ENCODE data around the gene HMX1.

HMX1 gene

DNA sequence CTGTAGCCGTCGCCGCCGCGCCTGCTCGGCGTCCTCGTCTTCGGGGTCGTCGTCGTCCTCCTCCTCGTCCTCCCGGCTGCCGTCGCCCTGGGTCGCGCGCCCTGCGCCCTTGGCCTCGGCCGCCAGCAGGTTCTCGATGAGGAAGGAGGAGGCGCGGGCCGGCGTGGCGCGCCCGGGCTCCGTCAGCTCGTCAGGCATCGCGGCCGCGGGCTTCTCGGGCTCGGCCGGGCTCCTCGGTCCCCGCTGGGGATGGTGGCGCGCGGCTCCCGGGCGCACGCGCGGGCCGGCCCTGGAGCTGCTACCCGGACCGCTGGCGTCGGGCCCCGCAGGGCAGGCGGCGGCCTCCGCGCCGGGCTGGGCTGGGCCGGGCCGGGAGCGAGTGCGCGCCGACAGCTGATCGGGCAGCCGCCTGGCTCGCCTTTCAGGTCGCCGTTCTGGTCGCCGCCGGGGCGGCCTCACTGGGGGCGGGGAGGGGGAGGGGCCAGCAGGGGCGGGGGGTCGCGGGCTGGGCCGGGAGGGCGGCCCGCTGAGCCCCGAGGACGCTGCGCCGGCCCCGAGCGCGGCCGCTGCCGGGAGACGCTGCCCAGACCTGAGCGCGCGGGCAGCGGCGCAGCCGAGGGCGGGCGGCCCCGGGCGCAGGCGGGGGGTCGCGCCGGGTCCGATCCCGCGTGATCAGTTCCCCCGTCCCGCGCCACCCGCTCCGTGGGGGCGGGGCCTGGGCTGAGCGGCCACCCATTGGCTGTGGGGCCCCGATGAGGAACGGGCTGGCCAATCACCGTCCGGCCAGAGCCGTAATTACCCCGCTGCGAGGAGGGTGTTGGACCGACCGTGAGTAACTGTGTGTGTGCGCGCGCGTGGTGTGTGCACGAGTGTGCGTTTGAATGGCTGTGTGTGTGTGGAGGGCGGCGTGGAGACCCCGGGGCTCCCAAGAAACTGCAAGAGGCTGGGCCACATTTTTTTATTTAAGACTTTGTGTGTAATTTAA, at the start of gene HMX1:
Gene HMX1 (minus strand): TSS at position 423 of the 985 bp plus-strand sequence. CDS start 225 bp downstream, at position 198.
- peak in 46 of 56 donors; percentile 6 to 83 (median 42) for DNase-seq

GRCh38 chr4:8920969-8921368, 49.3 kb upstream of the HMX1 start:
- DNase-seq = no peak

DNA sequence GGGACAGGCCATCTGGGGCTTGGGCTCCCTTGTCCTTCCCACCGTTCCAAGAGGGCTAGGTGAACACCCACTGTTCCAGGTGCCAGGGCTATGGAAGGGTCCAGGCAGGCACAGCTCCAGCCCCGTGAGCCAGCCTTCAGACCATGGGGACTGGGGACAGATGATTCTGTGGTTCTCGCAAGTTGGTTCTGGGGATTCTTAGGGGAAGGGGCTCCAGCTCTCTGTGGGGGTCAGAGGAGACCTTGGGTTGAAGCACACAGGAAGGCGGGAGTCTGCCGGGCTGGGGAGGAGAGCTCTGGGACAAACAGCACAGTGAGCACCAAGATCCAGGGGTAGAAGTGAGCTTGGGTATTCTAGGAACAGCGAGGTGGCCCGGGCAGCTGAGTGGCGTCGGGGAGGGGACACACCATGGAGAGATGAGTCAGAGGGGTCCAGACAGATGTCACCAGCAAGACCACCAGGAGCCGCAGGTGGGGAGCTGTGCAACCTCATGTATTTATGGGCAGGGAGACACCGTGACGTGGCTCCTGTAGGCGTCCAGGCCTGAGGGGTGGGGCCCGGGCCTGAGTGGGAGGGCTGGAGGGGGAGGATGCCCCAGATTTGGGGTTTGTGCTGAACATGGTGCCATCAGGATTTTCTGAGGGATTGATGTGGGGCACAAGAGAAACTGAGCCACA, 48.8 kb upstream of the HMX1 start:
- DNase-seq = no peak

GRCh38 chr4:8919651-8920288, 48.1 kb upstream of the HMX1 start:
- no peak for DNase-seq

DNA sequence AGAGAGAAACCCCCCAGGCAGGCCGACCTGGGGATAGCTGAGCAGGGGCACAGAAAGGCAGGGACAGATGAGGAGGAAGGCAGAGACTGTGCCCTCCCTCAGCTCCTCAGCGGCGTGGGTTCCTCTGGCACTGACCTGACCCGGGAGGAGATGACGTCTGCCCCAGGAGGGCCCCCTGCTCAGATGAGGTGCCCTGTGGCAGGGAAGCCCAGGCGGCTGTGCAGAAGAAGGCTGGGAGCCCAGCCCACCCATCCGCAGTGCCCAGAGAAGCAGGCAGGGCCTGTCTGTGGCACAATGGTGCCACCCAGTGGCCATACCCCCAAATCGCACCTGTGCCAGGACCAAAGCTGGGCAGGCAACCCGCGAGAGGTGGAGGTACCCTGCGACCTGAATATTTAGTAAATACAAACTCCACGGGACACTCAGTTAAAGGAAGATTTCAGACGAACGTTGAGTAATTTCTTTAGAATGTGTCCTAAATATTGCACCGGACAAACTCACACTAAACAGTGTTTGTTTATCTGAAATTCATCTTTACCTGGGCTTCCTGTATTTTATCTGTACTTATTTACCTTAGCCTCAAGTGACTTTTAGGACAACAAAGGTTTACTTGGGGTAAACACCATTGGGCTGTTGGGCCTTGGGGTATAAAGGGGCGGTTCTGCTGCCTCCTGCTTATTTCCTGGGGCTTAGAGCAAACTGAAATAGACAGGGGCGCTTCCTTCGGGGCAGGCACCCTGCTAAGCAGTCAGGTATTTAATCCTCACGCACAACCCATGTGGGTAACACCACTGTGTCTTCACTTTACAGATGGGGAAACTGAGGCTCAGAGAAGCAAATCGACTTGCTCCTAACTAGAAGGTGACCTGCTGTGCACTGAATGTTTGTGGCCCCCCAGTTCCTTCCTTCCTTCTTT, 46.5 kb upstream of the HMX1 start:
- DNase-seq = peak in 41 of 56 donors; percentile 5 to 83 (median 38)

DNA sequence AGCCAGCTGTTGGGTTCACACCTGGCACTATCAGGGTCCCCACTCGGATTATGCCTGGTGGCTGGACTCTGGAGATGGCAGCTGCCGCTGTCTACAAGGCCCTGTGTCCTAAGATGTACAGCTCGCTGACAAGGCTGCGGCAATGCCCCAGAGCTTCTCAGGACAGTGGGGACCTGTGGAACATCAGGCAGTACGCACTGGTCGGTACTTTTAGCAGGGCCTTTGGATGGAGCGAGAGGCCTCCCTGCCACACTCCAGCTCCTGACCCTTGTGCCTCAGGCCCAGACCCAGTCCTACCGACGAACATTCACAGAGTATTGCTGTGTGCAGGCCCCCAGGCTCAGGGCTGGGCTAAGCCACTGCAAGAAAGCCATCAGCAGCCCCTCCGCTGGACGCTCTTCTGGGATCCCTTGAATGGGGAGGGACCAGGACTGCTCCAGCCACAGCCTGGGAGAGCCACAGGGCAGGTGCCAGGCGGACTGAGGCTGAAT, 45.7 kb upstream of the HMX1 start:
- DNase-seq = no peak

DNA sequence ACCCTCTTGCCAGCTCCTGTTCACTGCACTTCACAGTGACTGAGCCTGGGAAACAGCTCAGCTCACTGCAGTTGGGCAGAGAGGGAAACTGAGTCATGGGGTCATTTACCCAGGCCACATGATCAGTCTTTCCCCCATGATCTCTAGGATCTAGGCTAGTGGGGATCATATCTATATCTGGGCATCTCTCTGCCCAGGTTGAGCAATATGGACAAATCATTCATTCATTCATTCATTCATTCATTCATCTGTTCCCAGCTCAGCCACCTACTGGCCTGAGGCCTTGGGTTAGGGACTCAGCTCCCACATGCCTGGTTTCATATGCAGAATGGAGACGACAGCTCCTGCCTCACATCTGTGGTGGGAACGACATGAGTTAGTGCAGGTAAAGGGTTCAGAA, 45.3 kb upstream of the HMX1 start:
- no peak for DNase-seq

DNA sequence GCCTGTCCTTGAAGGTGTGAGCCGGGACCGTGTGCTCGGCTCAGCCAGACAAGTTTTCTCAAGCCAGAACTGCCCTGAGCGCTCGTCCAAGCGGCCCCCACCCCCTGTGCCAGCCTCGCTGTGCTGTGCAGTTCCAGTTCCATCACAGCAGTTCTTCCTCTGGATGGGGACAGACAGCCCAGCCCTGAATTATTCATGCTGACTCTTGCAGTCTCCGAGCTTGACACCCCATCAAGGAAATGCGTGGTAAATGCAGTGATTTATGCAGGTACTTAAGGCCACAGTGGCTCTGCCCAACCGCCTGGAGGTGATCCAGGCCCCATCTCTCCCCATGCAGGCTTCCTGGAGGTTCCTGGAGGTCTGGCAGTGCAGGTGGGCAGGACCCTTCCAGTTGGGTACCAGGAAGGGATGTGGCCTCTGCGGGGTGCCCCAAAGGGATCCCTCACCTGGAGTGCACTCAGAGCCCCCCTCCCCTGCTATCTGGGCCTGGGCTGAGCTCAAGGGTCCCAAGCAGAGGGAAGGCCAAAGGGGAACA, 44.8 kb upstream of the HMX1 start:
- DNase-seq = no peak

GRCh38 chr4:8915201-8916200, 43.9 kb upstream of the HMX1 start:
- DNase-seq = no peak

DNA sequence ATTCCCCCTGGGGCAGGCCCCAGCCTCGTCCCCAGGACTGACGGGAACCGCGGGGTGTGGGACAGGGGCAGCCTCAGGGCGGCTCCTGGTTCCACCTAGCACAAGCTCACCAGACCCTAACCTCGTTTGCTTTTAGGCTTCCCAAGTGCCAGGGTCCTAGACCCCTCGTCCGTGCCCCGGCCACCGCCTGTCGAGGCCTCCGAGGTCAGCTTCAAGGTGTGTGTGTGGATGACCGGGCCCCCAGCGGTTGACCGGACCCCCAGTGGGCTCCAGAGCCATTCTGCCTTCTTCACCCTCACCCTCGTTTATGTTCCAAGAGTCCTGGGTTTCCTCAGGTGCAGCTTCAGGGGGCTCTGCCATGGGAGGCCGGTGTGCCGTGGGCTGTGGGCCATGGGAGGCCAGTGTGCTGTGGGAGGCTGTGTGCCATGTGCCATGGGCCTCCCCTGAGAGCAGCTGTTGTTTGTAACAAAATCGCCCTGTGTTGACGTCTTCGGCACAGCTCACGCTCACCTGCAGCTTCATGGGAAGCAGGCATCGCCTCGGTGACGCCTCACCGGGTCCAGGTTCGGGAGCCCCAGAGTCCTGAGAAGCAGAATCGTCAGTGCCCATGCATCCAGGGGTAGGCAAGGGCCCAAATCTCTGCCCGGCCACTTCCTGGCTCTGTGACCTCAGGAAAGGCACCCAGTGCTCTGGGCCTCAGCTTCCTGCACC, 43.0 kb upstream of the HMX1 start:
- DNase-seq = no peak

GRCh38 chr4:8913858-8914460, 42.3 kb upstream of the HMX1 start:
- DNase-seq = no peak

GRCh38 chr4:8913121-8913857, 41.6 kb upstream of the HMX1 start:
- DNase-seq = no peak

GRCh38 chr4:8912506-8912905, 40.9 kb upstream of the HMX1 start:
- DNase-seq = no peak

- no peak for DNase-seq
These were observed 40.4 kb upstream of the HMX1 start for GRCh38 chr4:8912089-8912455.

- DNase-seq = peak in 1 of 56 donors; percentile 46
These were observed 39.9 kb upstream of the HMX1 start for GRCh38 chr4:8911316-8912088.

DNA sequence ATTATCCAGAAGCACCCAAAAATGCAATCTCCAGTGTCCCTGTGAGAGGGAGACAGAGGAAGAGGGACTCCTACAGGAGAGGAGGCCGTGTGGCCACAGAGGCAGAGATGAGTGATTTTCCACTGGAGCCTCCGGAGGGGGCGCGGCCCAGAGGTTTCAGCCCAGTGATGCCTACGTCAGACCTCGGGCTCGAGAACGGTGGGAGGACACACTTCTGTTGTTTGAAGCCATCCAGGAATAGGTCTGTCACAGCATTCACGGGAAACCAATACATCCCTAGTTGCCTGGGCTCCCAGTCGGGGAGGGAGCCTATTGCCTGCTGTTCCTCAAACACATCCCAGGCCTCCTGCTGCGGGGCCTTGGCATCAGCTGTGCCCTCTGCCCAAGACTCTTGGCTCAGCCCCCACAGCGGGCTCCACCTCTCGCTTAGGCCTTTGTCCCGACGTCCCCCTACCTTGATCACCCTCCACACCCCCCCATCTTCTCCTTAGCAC, 39.2 kb upstream of the HMX1 start:
- peak in 3 of 56 donors; percentile 10 to 66 (median 26) for DNase-seq

Measured in nucleus accumbens (tissue), 56 donors.